IMR-90 (cell line): Measurements from ENCODE around the gene RPL41.

Source experiments
- BHLHE40 ChIP-seq: fragments of 150-350 bp; IDR thresholded peaks from 2 replicates; pipeline ENCODE4 v1.6.1; 2016; ENCODE audit warnings: mild to moderate bottlenecking, low read depth, low read length
- CEBPB ChIP-seq: IDR thresholded peaks from 2 replicates; pipeline ENCODE4 v1.6.1; 2012; ENCODE audit warnings: low read depth, low read length, improper control_type of control experiment
- CHD1 ChIP-seq: IDR thresholded peaks from 2 replicates; pipeline ENCODE4 v1.6.1; 2012; ENCODE audit warnings: low read depth, low read length, improper control_type of control experiment
- ELK1 ChIP-seq: fragments of 150-350 bp; IDR thresholded peaks from 2 replicates; pipeline ENCODE4 v1.6.1; 2016; ENCODE audit warnings: low read depth, mild to moderate bottlenecking, low read length, moderate library complexity, borderline replicate concordance
- MAFK ChIP-seq: IDR thresholded peaks from 2 replicates; pipeline ENCODE4 v1.6.1; 2012; ENCODE audit warnings: low read depth, low read length, improper control_type of control experiment
- MAZ ChIP-seq: IDR thresholded peaks from 2 replicates; pipeline ENCODE4 v1.6.1; 2012; ENCODE audit warnings: low read depth, mild to moderate bottlenecking, low read length, improper control_type of control experiment, moderate library complexity, borderline replicate concordance
- NFE2L2 ChIP-seq: fragments of 150-350 bp; IDR thresholded peaks from 2 replicates; pipeline ENCODE4 v1.6.1; 2016; ENCODE audit warnings: low read depth, mild to moderate bottlenecking, low read length
- POLR2A ChIP-seq: IDR thresholded peaks from 2 replicates; pipeline ENCODE4 v1.6.1; 2012; ENCODE audit warnings: mild to moderate bottlenecking, low read depth, low read length
- RAD21 ChIP-seq: IDR thresholded peaks from 2 replicates; pipeline ENCODE4 v1.6.1; 2012; ENCODE audit warnings: low read length, improper control_type of control experiment
- RCOR1 ChIP-seq: IDR thresholded peaks from 2 replicates; pipeline ENCODE4 v1.6.1; 2012; ENCODE audit warnings: mild to moderate bottlenecking, low read length, improper control_type of control experiment; ENCODE audit not compliant: insufficient replicate concordance
- RFX5 ChIP-seq: IDR thresholded peaks from 2 replicates; pipeline ENCODE4 v1.8.0; 2012; ENCODE audit warnings: low read depth, mild to moderate bottlenecking, low read length, moderate library complexity
- SMC3 ChIP-seq: fragments of 150-350 bp; IDR thresholded peaks from 2 replicates; pipeline ENCODE4 v1.6.1; 2016; ENCODE audit warnings: low read depth, mild to moderate bottlenecking, antibody characterized with exemption, low read length, moderate library complexity
- USF2 ChIP-seq: fragments of 150-350 bp; IDR thresholded peaks from 2 replicates; pipeline ENCODE4 v1.6.1; 2017; ENCODE audit warnings: mild to moderate bottlenecking, antibody characterized with exemption, low read length, low read depth
- TF ChIP-seq, protein P1 (sequence below): conservative IDR thresholded peaks from 2 replicates; pipeline ENCODE4 v1.5.1; 2012; ENCODE audit warnings: mild to moderate bottlenecking, low read depth, low read length, improper control_type of control experiment

- TF ChIP-seq SMC3 (no peak), CHD1 (no peak), RAD21 (no peak), RFX5 (no peak), MAZ (no peak), USF2 (no peak), CEBPB (no peak), BHLHE40 (no peak), RCOR1 (no peak), POLR2A (no peak; the same call in 1 of the 2 replicates), ELK1 (no peak), NFE2L2 (no peak), MAFK (no peak)
- TF ChIP-seq, protein P1, sequence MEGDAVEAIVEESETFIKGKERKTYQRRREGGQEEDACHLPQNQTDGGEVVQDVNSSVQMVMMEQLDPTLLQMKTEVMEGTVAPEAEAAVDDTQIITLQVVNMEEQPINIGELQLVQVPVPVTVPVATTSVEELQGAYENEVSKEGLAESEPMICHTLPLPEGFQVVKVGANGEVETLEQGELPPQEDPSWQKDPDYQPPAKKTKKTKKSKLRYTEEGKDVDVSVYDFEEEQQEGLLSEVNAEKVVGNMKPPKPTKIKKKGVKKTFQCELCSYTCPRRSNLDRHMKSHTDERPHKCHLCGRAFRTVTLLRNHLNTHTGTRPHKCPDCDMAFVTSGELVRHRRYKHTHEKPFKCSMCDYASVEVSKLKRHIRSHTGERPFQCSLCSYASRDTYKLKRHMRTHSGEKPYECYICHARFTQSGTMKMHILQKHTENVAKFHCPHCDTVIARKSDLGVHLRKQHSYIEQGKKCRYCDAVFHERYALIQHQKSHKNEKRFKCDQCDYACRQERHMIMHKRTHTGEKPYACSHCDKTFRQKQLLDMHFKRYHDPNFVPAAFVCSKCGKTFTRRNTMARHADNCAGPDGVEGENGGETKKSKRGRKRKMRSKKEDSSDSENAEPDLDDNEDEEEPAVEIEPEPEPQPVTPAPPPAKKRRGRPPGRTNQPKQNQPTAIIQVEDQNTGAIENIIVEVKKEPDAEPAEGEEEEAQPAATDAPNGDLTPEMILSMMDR, result no peak
These were observed 47.9 kb downstream of the RPL41 start for GRCh38 chr12:56164345-56164729.
